ENCODE data around the gene COQ6. TPM values are rescaled to one million over a fixed set of nuclear protein-coding genes. Genes with fewer than 3 reads are reported as not detected.

Gene COQ6
- total RNA-seq, 1 experiment from 2014 or later, result 21.9 TPM

DNA sequence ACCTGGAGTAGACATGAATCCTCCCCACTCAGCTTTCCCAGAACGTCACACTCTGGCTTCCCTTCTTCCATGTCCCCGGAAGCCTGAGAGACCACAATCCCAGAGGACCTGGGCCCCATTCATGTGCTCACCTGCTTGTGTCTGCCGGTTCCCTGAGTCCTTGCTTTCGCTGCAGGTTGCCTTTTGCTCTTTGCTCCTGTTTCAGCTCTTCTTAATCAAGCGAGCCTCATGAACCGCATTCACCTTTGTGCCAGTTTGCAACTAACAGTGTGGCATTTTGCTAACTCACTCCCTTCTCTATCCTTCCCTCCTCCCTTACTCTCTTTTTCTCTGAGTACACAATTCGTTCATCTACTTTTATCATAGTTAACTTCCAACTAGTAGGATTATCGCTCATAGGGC lies 45.9 kb downstream of the COQ6 start:
- no peak overlapping the region for H3K27ac Mint-ChIP-seq (ENCODE audit: unreplicated experiment)
- H3K27me3 Mint-ChIP-seq (ENCODE audit: unreplicated experiment), result no peaks in the 10 kb centered on the region
- CTCF ChIA-PET, result no interaction called here
- no peaks in the 10 kb centered on the region for H3K36me3 Mint-ChIP-seq (ENCODE audit: insufficient read depth, unreplicated experiment)
- H3K4me1 Mint-ChIP-seq (ENCODE audit: low read depth, unreplicated experiment), result peaks cover 34% of the 10 kb centered on the region
- no TSS peak for BruUV-seq (replicated peaks)
- TF ChIP-seq CTCF (IDR thresholded peaks at IDR 0.05; ENCODE audit: unreplicated experiment), result no peak
- no peaks in the 10 kb centered on the region for H3K9me3 Mint-ChIP-seq (ENCODE audit: low read depth, unreplicated experiment)
- no peak overlapping the region for H3K4me3 Mint-ChIP-seq (ENCODE audit: low read depth, unreplicated experiment)
- no peak for DNase-seq
- intact Hi-C loops (cut with micrococcal nuclease; ENCODE audit: unreplicated experiment), result no loop called here

GRCh38 chr14:73996731-73997107 lies 46.6 kb downstream of the COQ6 start:
- no peaks in the 10 kb centered on the region for H3K36me3 Mint-ChIP-seq (ENCODE audit: insufficient read depth, unreplicated experiment)
- CTCF ChIA-PET, result interaction anchor here (0.6 kb wide), 1 partner anchor 22 kb away, joined by 3 read pairs; no protein-coding TSS in a partner anchor
- H3K27me3 Mint-ChIP-seq (ENCODE audit: unreplicated experiment), result no peaks in the 10 kb centered on the region
- peak overlapping the region; percentile 14 for H3K4me3 Mint-ChIP-seq (ENCODE audit: low read depth, unreplicated experiment)
- intact Hi-C loops (cut with micrococcal nuclease; ENCODE audit: unreplicated experiment), result no loop called here
- no peak for TF ChIP-seq CTCF (IDR thresholded peaks at IDR 0.05; ENCODE audit: unreplicated experiment)
- H3K9me3 Mint-ChIP-seq (ENCODE audit: low read depth, unreplicated experiment), result no peaks in the 10 kb centered on the region
- DNase-seq, result no peak
- peaks cover 34% of the 10 kb centered on the region for H3K4me1 Mint-ChIP-seq (ENCODE audit: low read depth, unreplicated experiment)
- H3K27ac Mint-ChIP-seq (ENCODE audit: unreplicated experiment), result no peak overlapping the region
- BruUV-seq (replicated peaks), result no TSS peak

GRCh38 chr14:73997108-73997943 lies 47.2 kb downstream of the COQ6 start:
- H3K27me3 Mint-ChIP-seq (ENCODE audit: unreplicated experiment), result no peaks in the 10 kb centered on the region
- intact Hi-C loops (cut with micrococcal nuclease; ENCODE audit: unreplicated experiment), result no loop called here
- no peaks in the 10 kb centered on the region for H3K36me3 Mint-ChIP-seq (ENCODE audit: insufficient read depth, unreplicated experiment)
- H3K27ac Mint-ChIP-seq (ENCODE audit: unreplicated experiment), result no peak overlapping the region
- CTCF ChIA-PET, result interaction anchor here (0.6 to 1.8 kb wide), 3 partner anchors 16 to 40 kb away, joined by 3 to 5 read pairs (median 3); no protein-coding TSS in a partner anchor
- no peak for DNase-seq
- peaks cover 34% of the 10 kb centered on the region for H3K4me1 Mint-ChIP-seq (ENCODE audit: low read depth, unreplicated experiment)
- BruUV-seq (replicated peaks), result no TSS peak
- H3K4me3 Mint-ChIP-seq (ENCODE audit: low read depth, unreplicated experiment), result peak overlapping the region; percentile 14
- no peak for TF ChIP-seq CTCF (IDR thresholded peaks at IDR 0.05; ENCODE audit: unreplicated experiment)
- H3K9me3 Mint-ChIP-seq (ENCODE audit: low read depth, unreplicated experiment), result no peaks in the 10 kb centered on the region

DNA sequence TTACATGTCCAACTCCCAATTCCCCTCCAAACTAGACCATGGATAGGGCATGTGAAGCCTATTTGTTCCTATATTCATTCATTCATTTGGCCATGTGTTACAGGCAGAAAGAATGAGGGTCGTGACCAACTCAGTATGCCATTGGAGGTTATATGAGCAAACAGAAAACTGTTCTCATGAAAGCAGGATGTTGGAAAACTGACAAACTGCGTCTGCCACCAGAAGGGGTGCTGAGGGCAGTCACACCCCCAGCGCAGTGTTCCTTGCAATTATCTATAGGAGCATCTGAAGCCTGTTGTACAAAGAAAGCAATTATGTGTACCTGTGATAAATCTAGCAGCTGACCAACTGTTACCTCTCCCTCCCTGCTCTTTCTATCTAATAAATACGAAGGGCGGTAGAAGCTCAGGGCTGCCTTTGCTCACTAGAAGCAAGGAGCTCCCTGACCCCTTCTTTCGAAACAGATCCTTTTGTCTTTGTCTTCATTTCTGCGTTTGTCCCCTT lies 47.9 kb downstream of the COQ6 start:
- Mint-ChIP-seq H3K27ac (ENCODE audit: unreplicated experiment) (no peak overlapping the region), H3K27me3 (ENCODE audit: unreplicated experiment) (no peaks in the 10 kb centered on the region)

More for the DNA sequence above, 47.9 kb downstream of the COQ6 start:
- intact Hi-C loops (cut with micrococcal nuclease; ENCODE audit: unreplicated experiment), result no loop called here
- CTCF ChIA-PET, result interaction anchor here (0.6 to 1.8 kb wide), 2 partner anchors 16 to 39 kb away, joined by 3 to 5 read pairs; no protein-coding TSS in a partner anchor
- BruUV-seq (replicated peaks), result no TSS peak
- no peak for TF ChIP-seq CTCF (IDR thresholded peaks at IDR 0.05; ENCODE audit: unreplicated experiment)
- Mint-ChIP-seq H3K9me3 (ENCODE audit: low read depth, unreplicated experiment) (no peaks in the 10 kb centered on the region), H3K36me3 (ENCODE audit: insufficient read depth, unreplicated experiment) (no peaks in the 10 kb centered on the region), H3K4me3 (ENCODE audit: low read depth, unreplicated experiment) (no peak overlapping the region), H3K4me1 (ENCODE audit: low read depth, unreplicated experiment) (peaks cover 34% of the 10 kb centered on the region)
- DNase-seq, result no peak

Data from Calu3 (cell line).